ENCODE data around the gene UBXN7.

- TF ChIP-seq EZH2 (IDR thresholded peaks at IDR 0.05) (no peak), POLR2AphosphoS5 (IDR thresholded peaks at IDR 0.05; ENCODE audit: borderline replicate concordance, low read depth, low read length) (no peak), FOXP2 (optimal IDR thresholded peaks at IDR 0.05; ENCODE audit: control extremely low read depth, extremely low read length, insufficient read depth) (no peak)
These were observed 45.5 kb upstream of the UBXN7 start for GRCh38 chr3:196477678-196478077.

All from SK-N-MC (cell line).